HCT116 (cell line): Measurements from ENCODE around the gene GLOD5. TPM values are rescaled to one million over a fixed set of nuclear protein-coding genes. Genes with fewer than 3 reads are reported as not detected.

Experiments used
- ATAC-seq: fragments of 200-7000 bp; cut with Tn5 transposase; 2 replicates; pipeline ENCODE4 v1.9.1; 2020; ENCODE audit warnings: mild to moderate bottlenecking, moderate library complexity
- BruUV-seq: library from RNA; stranded (reverse); fragments of 400-500 nt; replicated peaks from 2 replicates; lab custom pipeline; 2021; lab: Mats Ljungman, UMichigan
- CTCF ChIA-PET: fragments of 300-600 bp; sonication (Branson Sonifier 250); formaldehyde crosslinking; loops from one replicate; lab custom pipeline; 2021; ENCODE audit warnings: antibody characterized with exemption; lab: Charles Lee
- POLR2A ChIA-PET: fragments of 300-600, 350-600 bp; sonication (Branson Sonifier 250); formaldehyde crosslinking; loops from one replicate; lab custom pipeline; 2021; ENCODE audit warnings: antibody characterized with exemption; lab: Charles Lee
- RAD21 ChIA-PET, 2 experiments: fragments of 300-600 bp; sonication (Branson Sonifier 250); formaldehyde crosslinking; loops; one replicate each; lab custom pipeline; 2023; ENCODE audit warnings: low total read pairs in 2 of 2; ENCODE audit not compliant: uncharacterized antibody in 2 of 2, unreplicated experiment in 2 of 2, low non-redundant PET in 1 of 2; lab: Charles Lee
- DNase-seq: peaks from one replicate; pipeline ENCODE4 v3.0.0-alpha.2; 2010; ENCODE audit warnings: low read depth, low spot score
- H2AFZ ChIP-seq: fragments of 200-600 bp; shearing (Covaris generic), sonication (generic); 2 replicates; pipeline ENCODE4 v1.6.1; 2017; ENCODE audit warnings: low read depth, mixed run types, mixed read lengths, antibody characterized with exemption, low read length; ENCODE audit not compliant: poor library complexity, severe bottlenecking
- H3K27ac ChIP-seq: 2 replicates; pipeline ENCODE4 v1.5.1; 2012; ENCODE audit warnings: low read depth, low read length
- H3K27me3 ChIP-seq: fragments of 200-600 bp; sonication (generic); 2 replicates; pipeline ENCODE4 v1.6.1; 2016; ENCODE audit warnings: mixed run types, low read length, mixed read lengths; ENCODE audit not compliant: insufficient read depth
- H3K36me3 ChIP-seq, 2 experiments: fragments of 200-500 bp in 1 of 2; fragments of 200-600 bp in 1 of 2; sonication (Bioruptor generic) in 1 of 2; sonication (generic) in 1 of 2; 2 replicates each; pipeline versions ENCODE4 v1.5.1 to v1.6.1; 2014 to 2016; ENCODE audit warnings: low read length in 2 of 2, inconsistent platforms in 1 of 2, mixed read lengths in 1 of 2, mixed run types in 1 of 2; ENCODE audit not compliant: insufficient read depth in 2 of 2, control insufficient read depth in 1 of 2
- H3K4me1 ChIP-seq, 2 experiments: fragments of 200-600 bp in 1 of 2; sonication (generic) in 1 of 2; 2 replicates each; pipeline versions ENCODE4 v1.5.1 to v1.6.1; 2012 to 2017; ENCODE audit warnings: low read length in 2 of 2, inconsistent platforms in 1 of 2, mild to moderate bottlenecking in 1 of 2, mixed read lengths in 1 of 2, mixed run types in 1 of 2, moderate library complexity in 1 of 2; ENCODE audit not compliant: insufficient read depth in 2 of 2, control insufficient read depth in 1 of 2
- H3K4me2 ChIP-seq: fragments of 200-600 bp; sonication (generic); 2 replicates; pipeline ENCODE4 v1.6.1; 2017; ENCODE audit warnings: mixed run types, low read length, mixed read lengths
- H3K4me3 ChIP-seq, 2 experiments: fragments of 200-600 bp in 1 of 2; sonication (generic) in 1 of 2; replicated peaks in 1 of 2; 2 replicates each; pipeline ENCODE4 v1.5.1; 2011 to 2016; ENCODE audit warnings: low read length in 2 of 2, control low read depth in 1 of 2, low read depth in 1 of 2, mild to moderate bottlenecking in 1 of 2, mixed read lengths in 1 of 2, mixed run types in 1 of 2
- H3K79me2 ChIP-seq: fragments of 200-600 bp; sonication (generic); 2 replicates; pipeline ENCODE4 v1.6.1; 2017; ENCODE audit warnings: mild to moderate bottlenecking, mixed run types, low read length, moderate library complexity, mixed read lengths; ENCODE audit not compliant: insufficient read depth
- H3K9ac ChIP-seq: fragments of 200-600 bp; sonication (generic); 2 replicates; pipeline ENCODE4 v1.6.1; 2016; ENCODE audit warnings: low read length, mixed read lengths
- H3K9me2 ChIP-seq: fragments of 200-600 bp; sonication (generic), shearing (Covaris generic); 2 replicates; pipeline ENCODE4 v1.6.1; 2017; ENCODE audit warnings: mixed run types, mild to moderate bottlenecking, moderate library complexity; ENCODE audit not compliant: insufficient read depth
- H3K9me3 ChIP-seq, 2 experiments: fragments of 200-500 bp in 1 of 2; fragments of 200-600 bp in 1 of 2; sonication (Bioruptor generic) in 1 of 2; sonication (generic) in 1 of 2; 2 replicates each; pipeline ENCODE4 v1.6.1; 2014 to 2017; ENCODE audit warnings: low read length in 2 of 2, mixed read lengths in 2 of 2, inconsistent platforms in 1 of 2, low read depth in 1 of 2, mild to moderate bottlenecking in 1 of 2, mixed run types in 1 of 2, moderate library complexity in 1 of 2; ENCODE audit not compliant: control insufficient read depth in 1 of 2, insufficient read depth in 1 of 2
- H4K20me1 ChIP-seq: fragments of 200-600 bp; sonication (generic), shearing (Covaris generic); 2 replicates; pipeline ENCODE4 v1.6.1; 2017; ENCODE audit warnings: mixed run types, mild to moderate bottlenecking, moderate library complexity; ENCODE audit not compliant: insufficient read depth
- ELF1 ChIP-seq: IDR thresholded peaks from 2 replicates; pipeline ENCODE4 v1.6.1; 2012; ENCODE audit warnings: low read depth, borderline replicate concordance
- EZH2 ChIP-seq: fragments of 200-600 bp; sonication (generic); IDR thresholded peaks from 2 replicates; pipeline ENCODE4 v1.6.1; 2017; ENCODE audit warnings: antibody characterized with exemption, mixed run types
- FOSL1 ChIP-seq: IDR thresholded peaks from 2 replicates; pipeline ENCODE4 v1.6.1; 2012; ENCODE audit warnings: low read depth
- JUND ChIP-seq: IDR thresholded peaks from 2 replicates; pipeline ENCODE4 v1.6.1; 2012
- MAX ChIP-seq: IDR thresholded peaks from 2 replicates; pipeline ENCODE4 v1.6.1; 2012
- SIN3A ChIP-seq: IDR thresholded peaks from 2 replicates; pipeline ENCODE4 v1.6.1; 2012; ENCODE audit warnings: low read depth
- SP1 ChIP-seq: IDR thresholded peaks from 2 replicates; pipeline ENCODE4 v1.6.1; 2012; ENCODE audit warnings: low read depth
- ZBTB33 ChIP-seq: IDR thresholded peaks from 2 replicates; pipeline ENCODE4 v1.6.1; 2011; ENCODE audit warnings: mild to moderate bottlenecking, low read length, moderate library complexity; ENCODE audit not compliant: insufficient replicate concordance; ENCODE audit errors: extremely low read depth
- intact Hi-C: fragments of 100-400 bp; cut with micrococcal nuclease; formaldehyde crosslinking; loops from 2 replicates; pipeline ENCODE4 v1.10.0; 2022
- total RNA-seq: library from RNA; stranded (reverse); gene quantifications from one replicate; pipeline ENCODE4 v1.2.1, GENCODE V29; 2021; ENCODE audit not compliant: unreplicated experiment
- TF ChIP-seq, protein P1 (sequence below): IDR thresholded peaks from 2 replicates; pipeline ENCODE4 v1.6.1; 2012
- TF ChIP-seq, protein P2 (sequence below): IDR thresholded peaks from 2 replicates; pipeline ENCODE4 v1.6.1; 2012; ENCODE audit warnings: low read depth

The GLOD5 gene
- total RNA-seq, 1 experiment from 2014 or later = not detected

DNA sequence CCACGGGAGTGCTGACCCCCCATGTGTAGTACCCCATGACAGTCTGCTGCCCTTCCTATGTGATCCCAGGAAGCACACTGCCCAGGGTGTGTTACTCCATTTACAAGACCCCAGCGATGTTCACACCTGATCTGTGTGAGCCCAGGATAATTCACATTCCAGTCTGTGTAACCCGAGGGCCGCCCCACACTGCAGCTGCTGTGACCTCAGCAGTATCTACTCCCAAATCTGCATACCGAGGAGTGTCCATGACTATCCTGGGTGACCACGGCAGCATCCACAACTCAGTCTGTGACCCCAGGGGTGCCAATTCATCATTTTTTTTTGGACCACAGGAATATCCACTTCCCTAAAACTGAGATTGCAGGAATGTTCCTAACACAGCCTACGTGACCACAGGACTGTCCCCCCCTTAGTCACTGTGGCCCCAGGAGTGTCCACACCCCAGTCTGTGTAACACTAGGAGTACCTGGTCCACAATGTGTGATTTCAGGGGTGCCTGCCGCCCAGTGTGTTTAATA, 7.8 kb upstream of the GLOD5 start:
- CTCF ChIA-PET = no interaction called here
- intact Hi-C loops = no loop called here
- Histone ChIP-seq H3K9ac (no peak overlapping the region), H4K20me1 (no peaks in the 10 kb centered on the region), H3K27me3 (no peaks in the 10 kb centered on the region), H3K4me3 (no peak overlapping the region), H3K36me3 (no peaks in the 10 kb centered on the region), H3K79me2 (no peaks in the 10 kb centered on the region), H2AFZ (no peak overlapping the region), H3K9me2 (no peaks in the 10 kb centered on the region), H3K4me2 (no peak overlapping the region), H3K4me1 (no peaks in the 10 kb centered on the region), H3K27ac (no peak overlapping the region), H3K9me3 (no peaks in the 10 kb centered on the region)
- RAD21 ChIA-PET = no interaction called here
- ATAC-seq (no peak), DNase-seq (no peak)
- TF ChIP-seq, protein P1, sequence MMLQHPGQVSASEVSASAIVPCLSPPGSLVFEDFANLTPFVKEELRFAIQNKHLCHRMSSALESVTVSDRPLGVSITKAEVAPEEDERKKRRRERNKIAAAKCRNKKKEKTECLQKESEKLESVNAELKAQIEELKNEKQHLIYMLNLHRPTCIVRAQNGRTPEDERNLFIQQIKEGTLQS = no peak
- no peak for TF ChIP-seq ELF1
- TF ChIP-seq MAX = no peak
- no peak for TF ChIP-seq JUND
- no peak for TF ChIP-seq SIN3A
- TF ChIP-seq FOSL1 = no peak
- no peak for TF ChIP-seq SP1
- TF ChIP-seq, protein P2, sequence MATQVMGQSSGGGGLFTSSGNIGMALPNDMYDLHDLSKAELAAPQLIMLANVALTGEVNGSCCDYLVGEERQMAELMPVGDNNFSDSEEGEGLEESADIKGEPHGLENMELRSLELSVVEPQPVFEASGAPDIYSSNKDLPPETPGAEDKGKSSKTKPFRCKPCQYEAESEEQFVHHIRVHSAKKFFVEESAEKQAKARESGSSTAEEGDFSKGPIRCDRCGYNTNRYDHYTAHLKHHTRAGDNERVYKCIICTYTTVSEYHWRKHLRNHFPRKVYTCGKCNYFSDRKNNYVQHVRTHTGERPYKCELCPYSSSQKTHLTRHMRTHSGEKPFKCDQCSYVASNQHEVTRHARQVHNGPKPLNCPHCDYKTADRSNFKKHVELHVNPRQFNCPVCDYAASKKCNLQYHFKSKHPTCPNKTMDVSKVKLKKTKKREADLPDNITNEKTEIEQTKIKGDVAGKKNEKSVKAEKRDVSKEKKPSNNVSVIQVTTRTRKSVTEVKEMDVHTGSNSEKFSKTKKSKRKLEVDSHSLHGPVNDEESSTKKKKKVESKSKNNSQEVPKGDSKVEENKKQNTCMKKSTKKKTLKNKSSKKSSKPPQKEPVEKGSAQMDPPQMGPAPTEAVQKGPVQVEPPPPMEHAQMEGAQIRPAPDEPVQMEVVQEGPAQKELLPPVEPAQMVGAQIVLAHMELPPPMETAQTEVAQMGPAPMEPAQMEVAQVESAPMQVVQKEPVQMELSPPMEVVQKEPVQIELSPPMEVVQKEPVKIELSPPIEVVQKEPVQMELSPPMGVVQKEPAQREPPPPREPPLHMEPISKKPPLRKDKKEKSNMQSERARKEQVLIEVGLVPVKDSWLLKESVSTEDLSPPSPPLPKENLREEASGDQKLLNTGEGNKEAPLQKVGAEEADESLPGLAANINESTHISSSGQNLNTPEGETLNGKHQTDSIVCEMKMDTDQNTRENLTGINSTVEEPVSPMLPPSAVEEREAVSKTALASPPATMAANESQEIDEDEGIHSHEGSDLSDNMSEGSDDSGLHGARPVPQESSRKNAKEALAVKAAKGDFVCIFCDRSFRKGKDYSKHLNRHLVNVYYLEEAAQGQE = no peak
- TF ChIP-seq EZH2 = no peak
- no peak for TF ChIP-seq ZBTB33
- BruUV-seq = no TSS peak
- POLR2A ChIA-PET = no interaction called here
